Vein endothelial cell (primary cell): ENCODE results near the gene SKIL. TPM values are rescaled to one million over a fixed set of nuclear protein-coding genes. Genes with fewer than 3 reads are reported as not detected.

ENCODE experiments used
- total RNA-seq: library from RNA; depleted of rRNA; stranded (reverse); fragments of >200 nt; gene quantifications from 2 replicates; pipeline ENCODE4 v1.2.3, GENCODE V29; 2012

The SKIL gene, protein sequence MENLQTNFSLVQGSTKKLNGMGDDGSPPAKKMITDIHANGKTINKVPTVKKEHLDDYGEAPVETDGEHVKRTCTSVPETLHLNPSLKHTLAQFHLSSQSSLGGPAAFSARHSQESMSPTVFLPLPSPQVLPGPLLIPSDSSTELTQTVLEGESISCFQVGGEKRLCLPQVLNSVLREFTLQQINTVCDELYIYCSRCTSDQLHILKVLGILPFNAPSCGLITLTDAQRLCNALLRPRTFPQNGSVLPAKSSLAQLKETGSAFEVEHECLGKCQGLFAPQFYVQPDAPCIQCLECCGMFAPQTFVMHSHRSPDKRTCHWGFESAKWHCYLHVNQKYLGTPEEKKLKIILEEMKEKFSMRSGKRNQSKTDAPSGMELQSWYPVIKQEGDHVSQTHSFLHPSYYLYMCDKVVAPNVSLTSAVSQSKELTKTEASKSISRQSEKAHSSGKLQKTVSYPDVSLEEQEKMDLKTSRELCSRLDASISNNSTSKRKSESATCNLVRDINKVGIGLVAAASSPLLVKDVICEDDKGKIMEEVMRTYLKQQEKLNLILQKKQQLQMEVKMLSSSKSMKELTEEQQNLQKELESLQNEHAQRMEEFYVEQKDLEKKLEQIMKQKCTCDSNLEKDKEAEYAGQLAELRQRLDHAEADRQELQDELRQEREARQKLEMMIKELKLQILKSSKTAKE
- total RNA-seq, result 83.4 and 112 TPM in 2 replicates

DNA sequence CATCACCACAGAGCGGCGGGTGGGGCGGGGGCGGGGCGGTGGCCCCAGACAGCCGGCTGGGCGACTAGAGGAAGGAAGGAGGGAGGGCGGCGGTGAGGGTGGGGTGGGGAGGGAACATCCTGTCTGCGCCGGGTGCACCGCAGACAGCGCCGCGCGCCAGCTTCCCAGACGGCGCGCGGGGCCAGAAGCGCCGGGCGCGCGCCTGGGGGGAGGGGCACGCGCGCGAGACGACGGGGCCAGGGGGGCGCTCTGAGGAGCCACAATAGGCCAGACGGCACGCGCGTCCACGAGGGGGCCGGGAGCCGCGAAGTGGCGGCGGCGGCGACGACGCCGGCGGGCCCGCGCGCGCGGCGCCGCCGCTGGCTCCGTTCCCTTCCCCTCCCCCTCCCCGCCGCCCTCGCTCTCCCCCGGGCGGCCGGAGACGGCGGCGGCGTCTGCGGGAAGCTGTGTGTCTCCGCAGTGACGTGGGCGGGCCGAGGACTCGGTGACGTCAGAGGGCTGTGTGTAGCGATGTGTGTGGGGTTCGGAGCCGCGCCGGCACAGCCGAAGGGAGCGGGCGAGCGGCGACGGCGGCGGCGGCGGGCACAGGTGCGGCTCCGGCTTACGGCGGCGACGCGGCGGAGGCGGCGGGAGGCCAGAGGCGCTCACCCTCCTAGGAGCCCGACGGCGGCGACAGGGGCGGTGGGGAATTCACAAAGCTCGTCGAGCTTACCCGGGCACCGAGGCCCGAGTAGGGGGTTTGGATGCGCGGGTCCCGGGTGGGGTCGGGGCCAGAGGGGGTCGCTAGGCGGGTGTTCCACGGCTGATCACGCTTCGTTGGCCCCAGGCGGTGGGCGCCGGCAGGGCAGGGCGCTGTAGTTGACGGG is at the start of gene SKIL:
TSS of gene SKIL (plus strand) at position 540 of the 866 bp plus-strand sequence. CDS start 2,617 bp downstream, outside the sequence.

DNA sequence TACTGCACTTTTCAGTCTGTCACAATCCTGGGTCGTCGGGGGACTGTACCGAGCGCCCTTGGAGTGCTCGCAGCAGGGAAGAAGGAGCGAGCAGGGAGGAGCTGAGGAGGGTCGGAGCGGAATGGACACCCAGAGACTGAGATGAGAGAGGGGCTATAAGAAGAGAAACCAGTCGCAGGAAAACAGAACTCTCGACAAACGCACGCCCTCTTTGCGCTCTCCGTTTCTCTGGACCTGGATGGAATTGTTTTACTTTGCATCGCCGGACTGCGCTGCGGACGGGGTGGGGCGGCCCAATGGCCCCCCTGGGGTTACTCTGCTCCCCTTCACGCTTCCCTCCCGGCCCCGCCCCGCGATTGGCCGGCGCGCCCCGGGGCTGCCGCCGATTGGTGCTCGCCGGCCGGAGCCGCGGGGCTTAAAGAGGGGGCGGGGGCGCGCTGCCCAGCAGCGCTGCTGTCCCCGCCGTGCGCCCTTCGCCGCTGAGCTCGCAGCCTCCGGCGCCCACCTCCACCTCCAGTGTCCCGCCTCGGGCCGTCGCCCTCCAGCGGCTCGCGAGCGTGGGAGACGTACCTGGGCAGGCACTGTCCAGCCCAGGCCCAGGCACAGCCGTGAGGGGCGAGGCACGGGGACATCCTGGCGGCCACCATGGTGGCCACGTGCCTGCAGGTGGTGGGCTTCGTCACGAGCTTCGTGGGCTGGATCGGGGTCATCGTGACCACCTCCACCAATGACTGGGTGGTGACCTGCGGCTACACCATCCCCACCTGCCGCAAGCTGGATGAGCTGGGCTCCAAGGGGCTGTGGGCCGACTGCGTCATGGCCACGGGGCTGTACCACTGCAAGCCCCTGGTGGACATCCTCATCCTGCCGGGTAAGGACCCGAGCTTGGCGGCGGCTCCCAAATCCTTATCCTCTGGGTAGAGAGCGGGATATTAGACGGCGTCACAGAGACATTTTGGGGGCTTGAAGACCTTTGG is 61.2 kb downstream of the SKIL start, which contains the start of gene CLDN11:
TSS of gene CLDN11 (plus strand) at position 447 of the 977 bp plus-strand sequence. CDS start at position 646, 199 bp downstream.

Other genes starting within 250 kb of the SKIL start
- gene PHC3, start 176.0 kb upstream of the SKIL start, total RNA-seq, result 21.9 and 35.9 TPM in 2 replicates
- gene PRKCI, start 135.3 kb upstream of the SKIL start, total RNA-seq, result 31.4 and 39.6 TPM in 2 replicates
- 698 and 1,051 TPM in 2 replicates for gene CLDN11, start 61.2 kb downstream of the SKIL start, total RNA-seq
- gene SLC7A14, start 228.4 kb downstream of the SKIL start, total RNA-seq, result 1.1 and 2.0 TPM in 2 replicates